Astrocyte of the spinal cord (primary cell): ENCODE data around the gene CABLES2.

Experiments
- DNase-seq: peaks from one replicate; pipeline ENCODE4 v3.0.0; 2011; ENCODE audit warnings: low read depth, low spot score
- H3K4me3 ChIP-seq: 2 replicates; pipeline ENCODE4 v1.5.1; 2011; ENCODE audit warnings: low read depth, mild to moderate bottlenecking, low read length, moderate library complexity
- CTCF ChIP-seq: IDR thresholded peaks from 2 replicates; pipeline ENCODE4 v1.5.1; 2012; ENCODE audit warnings: low read depth, mild to moderate bottlenecking, low read length, inconsistent platforms
- in situ Hi-C: cut with HindIII; loops from 2 replicates; pipeline ENCODE4 v1.10.0; 2017; ENCODE audit warnings: low sequenced_read_pairs

CABLES2 gene

GRCh38 chr20:62398120-62398821, 8.8 kb downstream of the CABLES2 start:
- DNase-seq, result no peak
- H3K4me3 ChIP-seq, result no peak overlapping the region
- no peak for TF ChIP-seq CTCF
- in situ Hi-C loops, result no loop called here

- no peak for TF ChIP-seq CTCF
- in situ Hi-C loops, result no loop called here
- H3K4me3 ChIP-seq, result no peak overlapping the region
- DNase-seq, result no peak
Observed at GRCh38 chr20:62396367-62397239, 10.5 kb downstream of the CABLES2 start.

GRCh38 chr20:62395311-62396242, 11.5 kb downstream of the CABLES2 start:
- in situ Hi-C loops, result no loop called here
- peak; percentile 5 for TF ChIP-seq CTCF
- H3K4me3 ChIP-seq, result no peak overlapping the region
- DNase-seq, result no peak

GRCh38 chr20:62394248-62395245, 12.5 kb downstream of the CABLES2 start:
- no peak for TF ChIP-seq CTCF
- DNase-seq, result no peak
- no peak overlapping the region for H3K4me3 ChIP-seq
- in situ Hi-C loops, result no loop called here

GRCh38 chr20:62393830-62394229, 13.3 kb downstream of the CABLES2 start:
- no peak for DNase-seq
- TF ChIP-seq CTCF, result no peak
- in situ Hi-C loops, result no loop called here
- no peak overlapping the region for H3K4me3 ChIP-seq
